Keratinocyte (primary cell): ENCODE data around the gene ENO1. TPM values are rescaled to one million over a fixed set of nuclear protein-coding genes. Genes with fewer than 3 reads are reported as not detected.
A peak's percentile ranks its signal among the peaks of the same experiment; 100 is the strongest.

Experiments
- DNase-seq: peaks from one replicate; pipeline ENCODE4 v3.0.0-alpha.2; 2011; ENCODE audit warnings: low read depth, missing footprints, low spot score
- FAIRE-seq: peaks from 2 replicates; lab custom pipeline; 2011; peaks lifted over from hg19 to GRCh38; lab: Jason Lieb, UNC
- H2AFZ ChIP-seq: 2 replicates; pipeline ENCODE4 v1.6.0; 2012; ENCODE audit warnings: low read length, control low read depth, inconsistent platforms; ENCODE audit not compliant: control insufficient read depth
- H3K27ac ChIP-seq: 2 replicates; pipeline ENCODE4 v1.5.1; 2011; ENCODE audit warnings: low read length; ENCODE audit not compliant: control insufficient read depth, insufficient read depth
- H3K27me3 ChIP-seq: 3 replicates; pipeline ENCODE4 v1.6.0; 2011; ENCODE audit warnings: low read length; ENCODE audit not compliant: control insufficient read depth, insufficient read depth; ENCODE audit errors: extremely low read depth
- H3K36me3 ChIP-seq, 2 experiments: 2 replicates in 1 of 2; 3 replicates in 1 of 2; pipeline ENCODE4 v1.5.1; 2011; ENCODE audit warnings: low read length in 2 of 2, mild to moderate bottlenecking in 1 of 2; ENCODE audit not compliant: control insufficient read depth in 2 of 2, insufficient read depth in 2 of 2; ENCODE audit errors: extremely low read depth in 1 of 2
- H3K4me1 ChIP-seq: 3 replicates; pipeline ENCODE4 v1.5.1; 2011; ENCODE audit warnings: low read length; ENCODE audit not compliant: control insufficient read depth, insufficient read depth; ENCODE audit errors: extremely low read depth
- H3K4me2 ChIP-seq: 3 replicates; pipeline ENCODE4 v1.6.0; 2011; ENCODE audit warnings: low read depth, low read length; ENCODE audit not compliant: control insufficient read depth, insufficient read depth; ENCODE audit errors: extremely low read depth
- H3K4me3 ChIP-seq, 3 experiments: fragments of 200-600 bp in 1 of 3; sonication (generic) in 1 of 3; 2 replicates in 2 of 3; 3 replicates in 1 of 3; pipeline ENCODE4 v1.5.1; 2011 to 2016; ENCODE audit warnings: low read length in 3 of 3, mild to moderate bottlenecking in 3 of 3, control low read depth in 2 of 3, inconsistent platforms in 1 of 3, low read depth in 1 of 3, mixed read lengths in 1 of 3, mixed run types in 1 of 3, moderate library complexity in 1 of 3; ENCODE audit not compliant: control insufficient read depth in 2 of 3, insufficient read depth in 2 of 3; ENCODE audit errors: extremely low read depth in 1 of 3
- H3K79me2 ChIP-seq: 2 replicates; pipeline ENCODE4 v1.6.0; 2012; ENCODE audit warnings: low read length; ENCODE audit not compliant: control insufficient read depth, insufficient read depth
- H3K9ac ChIP-seq: 3 replicates; pipeline ENCODE4 v1.6.0; 2011; ENCODE audit warnings: low read length; ENCODE audit not compliant: control insufficient read depth, insufficient read depth; ENCODE audit errors: extremely low read depth
- H3K9me1 ChIP-seq: 3 replicates; pipeline ENCODE4 v1.6.0; 2011; ENCODE audit warnings: low read length; ENCODE audit not compliant: control insufficient read depth, insufficient read depth; ENCODE audit errors: extremely low read depth
- H3K9me3 ChIP-seq: 2 replicates; pipeline ENCODE4 v1.5.1; 2012; ENCODE audit warnings: low read depth, low read length; ENCODE audit not compliant: control insufficient read depth
- H4K20me1 ChIP-seq: 3 replicates; pipeline ENCODE4 v1.6.0; 2011; ENCODE audit warnings: low read length; ENCODE audit not compliant: control insufficient read depth, insufficient read depth; ENCODE audit errors: extremely low read depth
- CTCF ChIP-seq, 3 experiments: IDR thresholded peaks in 1 of 3; conservative IDR thresholded peaks in 1 of 3; optimal IDR thresholded peaks in 1 of 3; 2 replicates in 2 of 3; 3 replicates in 1 of 3; pipeline versions ENCODE3 to v1.5.1; 2011; ENCODE audit warnings: low read length in 3 of 3, mild to moderate bottlenecking in 3 of 3, moderate library complexity in 2 of 3, control low read depth in 1 of 3, inconsistent platforms in 1 of 3; ENCODE audit not compliant: insufficient read depth in 2 of 3; ENCODE audit errors: extremely low read depth in 1 of 3
- EZH2 ChIP-seq: IDR thresholded peaks from one replicate; pipeline ENCODE4 v1.6.1; 2012; ENCODE audit warnings: inconsistent platforms, mild to moderate bottlenecking, low read length, moderate library complexity
- dilution Hi-C: fragments of 300-500 bp; cut with MboI; formaldehyde crosslinking; loops from one replicate; pipeline ENCODE4 v1.7.0; 2020; ENCODE audit warnings: low sequenced_read_pairs; ENCODE audit not compliant: extremely low pct_ligation_motif_present
- polyA plus RNA-seq, 5 experiments: library from polyadenylated mRNA; depleted of rRNA in 3 of 5; stranded (reverse) in 3 of 5; stranded (forward) in 1 of 5; unstranded in 1 of 5; fragments of >200 nt; gene quantifications; 1 replicate in 1 of 5; 2 replicates in 3 of 5; 3 replicates in 1 of 5; pipeline versions ENCODE4 v1.2.1 to v1.2.3, GENCODE V29; 2011 to 2012; ENCODE audit warnings: missing spikeins in 2 of 5, low read depth in 1 of 5, low replicate concordance in 1 of 5

ENO1 gene
- polyA plus RNA-seq, 1 donor (not counting 4 experiments of a cell fraction or from before 2014, with no cell fraction given): 1,908 TPM

DNA sequence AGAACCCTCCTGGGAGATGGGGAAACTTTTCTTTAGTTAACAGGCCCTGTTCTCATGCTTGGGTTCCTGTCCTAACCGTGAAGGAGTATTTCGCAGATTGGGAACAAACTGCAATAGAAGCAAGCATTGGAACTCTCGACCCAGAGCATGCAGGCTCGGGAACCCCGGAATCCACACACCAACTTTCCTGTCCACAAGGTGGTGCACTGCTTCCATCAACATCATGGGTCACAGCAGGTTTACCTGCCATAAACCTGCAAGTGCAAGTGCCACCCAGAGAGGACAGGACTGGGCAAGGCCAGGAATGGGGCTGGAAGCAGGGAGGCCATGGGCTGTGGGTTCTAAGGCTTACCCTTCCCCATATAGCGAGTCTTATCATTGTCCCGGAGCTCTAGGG is 6.9 kb downstream of the ENO1 start:
- Histone ChIP-seq H3K27ac (peak overlapping the region; percentile 76), H3K4me2 (peak overlapping the region; percentile 13), H3K36me3 (peaks cover 54 to 71% of the 10 kb centered on the region in 2 experiments), H3K9me3 (no peaks in the 10 kb centered on the region), H3K9me1 (peaks cover 8% of the 10 kb centered on the region), H3K4me1 (peaks cover 52% of the 10 kb centered on the region), H2AFZ (no peak overlapping the region), H3K27me3 (no peaks in the 10 kb centered on the region), H3K9ac (no peak overlapping the region), H3K79me2 (peaks cover 81% of the 10 kb centered on the region), H3K4me3 (no peak overlapping the region), H4K20me1 (peaks cover 81% of the 10 kb centered on the region)
- FAIRE-seq (no peak), DNase-seq (no peak)
- peak; percentile 61 to 69 (median 66) for TF ChIP-seq CTCF (optimal IDR thresholded peaks at IDR 0.05 in 1 of 3, IDR thresholded peaks at IDR 0.05 in 1 of 3, conservative IDR thresholded peaks at IDR 0.05 in 1 of 3; ENCODE audit: extremely low read depth in 1 of 3, insufficient read depth in 2 of 3, low read length in 3 of 3)
- no peak for TF ChIP-seq EZH2
- dilution Hi-C loops: no loop called here

DNA sequence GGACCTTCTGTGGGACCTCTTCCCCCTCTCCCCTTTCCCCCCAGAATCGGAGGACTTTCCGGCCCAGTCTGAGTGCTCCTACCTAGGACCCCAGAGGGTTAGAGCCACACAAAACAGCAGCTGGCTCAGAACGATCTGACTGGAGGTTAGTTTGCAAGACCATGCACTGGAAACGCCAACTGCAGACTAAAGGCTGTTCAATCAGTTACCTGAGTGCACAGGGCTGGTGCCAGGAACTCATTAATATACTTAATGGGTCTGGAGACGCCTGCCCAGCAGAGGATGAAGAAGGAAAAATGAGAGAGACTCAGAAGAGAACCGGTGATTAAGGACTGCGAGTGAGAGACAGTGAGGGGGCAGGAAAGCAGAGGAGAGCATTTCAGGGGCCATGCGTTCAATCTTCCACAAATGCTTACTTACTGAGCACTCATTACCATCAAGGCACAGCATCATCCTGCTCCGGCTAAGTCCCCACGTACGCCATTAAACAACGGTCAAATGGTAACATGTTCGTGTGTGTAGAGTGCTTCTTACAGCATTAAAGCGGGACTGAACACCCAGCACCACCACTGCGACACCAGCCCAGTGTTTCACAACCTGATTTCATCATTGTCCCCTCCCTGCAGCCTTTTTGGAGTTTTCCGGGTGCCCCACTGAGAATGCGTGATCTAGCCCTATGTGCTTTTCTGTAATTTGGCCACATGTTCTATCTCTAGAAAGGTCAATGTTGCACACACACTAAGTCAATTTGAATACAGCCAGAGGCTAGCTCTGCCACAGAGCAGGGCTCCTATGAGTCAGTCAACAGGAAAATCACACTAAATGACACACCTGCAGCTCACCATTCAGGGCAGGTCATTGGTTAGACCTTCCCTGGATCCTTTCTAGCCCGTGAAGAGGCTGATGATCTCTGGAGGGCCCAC is 7.6 kb downstream of the ENO1 start:
- Histone ChIP-seq H2AFZ (no peak overlapping the region), H3K4me2 (no peak overlapping the region), H3K4me1 (peaks cover 45% of the 10 kb centered on the region), H3K9me3 (no peaks in the 10 kb centered on the region), H4K20me1 (peaks cover 75% of the 10 kb centered on the region), H3K4me3 (no peak overlapping the region), H3K79me2 (peaks cover 78% of the 10 kb centered on the region), H3K27ac (peak overlapping the region; percentile 7), H3K9ac (no peak overlapping the region), H3K27me3 (no peaks in the 10 kb centered on the region), H3K36me3 (peaks cover 59 to 75% of the 10 kb centered on the region in 2 experiments), H3K9me1 (peaks cover 8% of the 10 kb centered on the region)
- DNase-seq: no peak
- FAIRE-seq: no peak
- dilution Hi-C loops: no loop called here
- TF ChIP-seq EZH2: no peak
- no peak for TF ChIP-seq CTCF (optimal IDR thresholded peaks at IDR 0.05 in 1 of 3, IDR thresholded peaks at IDR 0.05 in 1 of 3, conservative IDR thresholded peaks at IDR 0.05 in 1 of 3; ENCODE audit: extremely low read depth in 1 of 3, insufficient read depth in 2 of 3, low read length in 3 of 3)
